Measurements from ENCODE around the gene PPP1R9A. TPM values are rescaled to one million over a fixed set of nuclear protein-coding genes. Genes with fewer than 3 reads are reported as not detected.

Gene PPP1R9A
- total RNA-seq, 1 experiment from 2014 or later, result 5.9 TPM

DNA sequence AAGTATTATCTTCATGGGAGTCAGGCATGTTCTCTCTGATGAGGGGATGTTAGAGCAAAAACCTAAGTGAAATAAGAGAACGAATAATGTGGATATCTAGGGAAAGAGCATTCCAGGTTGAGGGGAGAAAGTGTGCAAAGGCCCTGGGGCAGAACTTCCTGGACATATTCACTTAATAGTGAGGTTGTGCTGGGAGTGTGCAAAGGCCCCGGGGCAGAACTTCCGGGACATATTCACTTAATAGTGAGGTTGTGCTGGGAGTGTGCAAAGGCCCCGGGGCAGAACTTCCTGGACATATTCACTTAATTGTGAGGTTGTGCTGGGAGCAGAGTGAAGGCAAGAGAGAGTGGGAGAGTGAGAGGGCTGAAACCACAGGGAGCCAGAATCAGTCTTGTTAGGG is 405.2 kb downstream of the PPP1R9A start:
- no peaks in the 10 kb centered on the region for H3K36me3 ChIP-seq (ENCODE audit: low read depth, low read length)
- BruUV-seq (replicated peaks), result no TSS peak
- H4K20me1 ChIP-seq (ENCODE audit: low read length), result no peaks in the 10 kb centered on the region
- H3K27ac ChIP-seq (ENCODE audit: low read length), result no peak overlapping the region
- intact Hi-C loops (cut with micrococcal nuclease), result no loop called here
- no peak overlapping the region for H3K9ac ChIP-seq (ENCODE audit: low read length)
- H3K9me3 ChIP-seq (ENCODE audit: low read length), result no peaks in the 10 kb centered on the region
- TF ChIP-seq EZH2 (IDR thresholded peaks at IDR 0.05; ENCODE audit: low read length, unreplicated experiment) (no peak), EZH2phosphoT487 (IDR thresholded peaks at IDR 0.05; ENCODE audit: borderline replicate concordance, low read length) (no peak)
- TF ChIP-seq, protein P1, sequence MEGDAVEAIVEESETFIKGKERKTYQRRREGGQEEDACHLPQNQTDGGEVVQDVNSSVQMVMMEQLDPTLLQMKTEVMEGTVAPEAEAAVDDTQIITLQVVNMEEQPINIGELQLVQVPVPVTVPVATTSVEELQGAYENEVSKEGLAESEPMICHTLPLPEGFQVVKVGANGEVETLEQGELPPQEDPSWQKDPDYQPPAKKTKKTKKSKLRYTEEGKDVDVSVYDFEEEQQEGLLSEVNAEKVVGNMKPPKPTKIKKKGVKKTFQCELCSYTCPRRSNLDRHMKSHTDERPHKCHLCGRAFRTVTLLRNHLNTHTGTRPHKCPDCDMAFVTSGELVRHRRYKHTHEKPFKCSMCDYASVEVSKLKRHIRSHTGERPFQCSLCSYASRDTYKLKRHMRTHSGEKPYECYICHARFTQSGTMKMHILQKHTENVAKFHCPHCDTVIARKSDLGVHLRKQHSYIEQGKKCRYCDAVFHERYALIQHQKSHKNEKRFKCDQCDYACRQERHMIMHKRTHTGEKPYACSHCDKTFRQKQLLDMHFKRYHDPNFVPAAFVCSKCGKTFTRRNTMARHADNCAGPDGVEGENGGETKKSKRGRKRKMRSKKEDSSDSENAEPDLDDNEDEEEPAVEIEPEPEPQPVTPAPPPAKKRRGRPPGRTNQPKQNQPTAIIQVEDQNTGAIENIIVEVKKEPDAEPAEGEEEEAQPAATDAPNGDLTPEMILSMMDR (conservative IDR thresholded peaks at IDR 0.05; ENCODE audit: low read depth, low read length), result no peak
- no peaks in the 10 kb centered on the region for H3F3A ChIP-seq (ENCODE audit: low read length, unreplicated experiment)
- peaks cover 9% of the 10 kb centered on the region; the same call in 1 of the 2 replicates for H3K4me1 ChIP-seq (ENCODE audit: insufficient read depth, low read length)
- no peaks in the 10 kb centered on the region for H3K27me3 ChIP-seq (ENCODE audit: low read length)
- ATAC-seq, result no peak
- POLR2A ChIA-PET (ENCODE audit: unreplicated experiment), result interaction anchor here (0.7 kb wide), 1 partner anchor 748 kb away, joined by 3 read pairs; no protein-coding TSS in a partner anchor
- no peak overlapping the region for H3K4me2 ChIP-seq (ENCODE audit: low read length)
- H3K4me3 ChIP-seq (ENCODE audit: low read length), result no peak overlapping the region
- no peaks in the 10 kb centered on the region for H3K79me2 ChIP-seq (ENCODE audit: low read length)
- CTCF ChIA-PET, result no interaction called here
- no peaks in the 10 kb centered on the region for H3K9me2 ChIP-seq (replicated peaks; ENCODE audit: low read length)
- no peak overlapping the region for H2AFZ ChIP-seq (ENCODE audit: low read length)
- DNase-seq, result no peak

- BruUV-seq (replicated peaks), result no TSS peak
Observed at GRCh38 chr7:95316588-95316987, 409.2 kb downstream of the PPP1R9A start.

GRCh38 chr7:95317546-95317945 is 410.2 kb downstream of the PPP1R9A start:
- Histone ChIP-seq H3K79me2 (ENCODE audit: low read length) (no peaks in the 10 kb centered on the region), H3K9me2 (replicated peaks; ENCODE audit: low read length) (no peaks in the 10 kb centered on the region), H3K4me3 (ENCODE audit: low read length) (no peak overlapping the region), H3F3A (ENCODE audit: low read length, unreplicated experiment) (no peaks in the 10 kb centered on the region), H3K27ac (ENCODE audit: low read length) (no peak overlapping the region), H3K9ac (ENCODE audit: low read length) (no peak overlapping the region), H3K9me3 (ENCODE audit: low read length) (no peaks in the 10 kb centered on the region), H3K27me3 (ENCODE audit: low read length) (no peaks in the 10 kb centered on the region), H4K20me1 (ENCODE audit: low read length) (no peaks in the 10 kb centered on the region), H2AFZ (ENCODE audit: low read length) (no peak overlapping the region), H3K4me2 (ENCODE audit: low read length) (no peak overlapping the region), H3K4me1 (ENCODE audit: insufficient read depth, low read length) (no peaks in the 10 kb centered on the region), H3K36me3 (ENCODE audit: low read depth, low read length) (no peaks in the 10 kb centered on the region)
- ATAC-seq (no peak), DNase-seq (no peak)
- no TSS peak for BruUV-seq (replicated peaks)
- ChIA-PET POLR2A (ENCODE audit: unreplicated experiment) (interaction anchor here (0.6 kb wide), 1 partner anchor 110 kb away, joined by 13 read pairs; no protein-coding TSS in a partner anchor), CTCF (no interaction called here)
- intact Hi-C loops (cut with micrococcal nuclease), result no loop called here
- TF ChIP-seq, protein P1 (conservative IDR thresholded peaks at IDR 0.05; ENCODE audit: low read depth, low read length), result no peak
- no peak for TF ChIP-seq EZH2 (IDR thresholded peaks at IDR 0.05; ENCODE audit: low read length, unreplicated experiment)
- TF ChIP-seq EZH2phosphoT487 (IDR thresholded peaks at IDR 0.05; ENCODE audit: borderline replicate concordance, low read length), result no peak

More at GRCh38 chr7:95316588-95316987, 409.2 kb downstream of the PPP1R9A start:
- H4K20me1 ChIP-seq (ENCODE audit: low read length), result no peaks in the 10 kb centered on the region
- no peaks in the 10 kb centered on the region for H3K36me3 ChIP-seq (ENCODE audit: low read depth, low read length)
- intact Hi-C loops (cut with micrococcal nuclease), result no loop called here
- H3K27ac ChIP-seq (ENCODE audit: low read length), result no peak overlapping the region
- no peaks in the 10 kb centered on the region for H3K79me2 ChIP-seq (ENCODE audit: low read length)
- H3K9ac ChIP-seq (ENCODE audit: low read length), result no peak overlapping the region
- ATAC-seq (no peak), DNase-seq (no peak)
- no peaks in the 10 kb centered on the region for H3F3A ChIP-seq (ENCODE audit: low read length, unreplicated experiment)
- no peak overlapping the region for H2AFZ ChIP-seq (ENCODE audit: low read length)
- H3K27me3 ChIP-seq (ENCODE audit: low read length), result no peaks in the 10 kb centered on the region
- H3K9me3 ChIP-seq (ENCODE audit: low read length), result no peaks in the 10 kb centered on the region
- no peaks in the 10 kb centered on the region for H3K9me2 ChIP-seq (replicated peaks; ENCODE audit: low read length)
- no peak for TF ChIP-seq EZH2 (IDR thresholded peaks at IDR 0.05; ENCODE audit: low read length, unreplicated experiment)
- TF ChIP-seq EZH2phosphoT487 (IDR thresholded peaks at IDR 0.05; ENCODE audit: borderline replicate concordance, low read length), result no peak
- TF ChIP-seq, protein P1 (conservative IDR thresholded peaks at IDR 0.05; ENCODE audit: low read depth, low read length), result no peak
- ChIA-PET CTCF (no interaction called here), POLR2A (ENCODE audit: unreplicated experiment) (no interaction called here)
- no peaks in the 10 kb centered on the region for H3K4me1 ChIP-seq (ENCODE audit: insufficient read depth, low read length)
- no peak overlapping the region for H3K4me3 ChIP-seq (ENCODE audit: low read length)
- no peak overlapping the region for H3K4me2 ChIP-seq (ENCODE audit: low read length)

Measured in PC-3 (cell line).